ENCODE measurements around the gene FGF22.

Gene FGF22

GRCh38 chr19:656751-657559, 17.3 kb downstream of the FGF22 start:
- Histone ChIP-seq H3K4me3 (no peak overlapping the region), H4K20me1 (peaks cover 100% of the 10 kb centered on the region in 11 experiments), H3K4me1 (peaks cover 23 to 55% (median 48%) of the 10 kb centered on the region in 10 experiments), H3K4me2 (peak overlapping the region in 3 of 11 experiments; percentile 5 to 28 (median 12); a peak in 1 of 22 replicates), H3K9me3 (replicated peaks in 1 of 11) (no peaks in the 10 kb centered on the region), H3K36me3 (peaks cover 50 to 92% (median 72%) of the 10 kb centered on the region in 11 experiments), H3K27ac (peak overlapping the region in 1 of 11 experiments; percentile 5; a peak in 2 of 22 replicates), H3K9ac (peak overlapping the region in 9 of 11 experiments; percentile 31 to 99 (median 94); a peak in 14 of 22 replicates), H3K27me3 (no peaks in the 10 kb centered on the region)
- no peak for TF ChIP-seq Cebpa-rat (IDR thresholded peaks at IDR 0.05)

DNA sequence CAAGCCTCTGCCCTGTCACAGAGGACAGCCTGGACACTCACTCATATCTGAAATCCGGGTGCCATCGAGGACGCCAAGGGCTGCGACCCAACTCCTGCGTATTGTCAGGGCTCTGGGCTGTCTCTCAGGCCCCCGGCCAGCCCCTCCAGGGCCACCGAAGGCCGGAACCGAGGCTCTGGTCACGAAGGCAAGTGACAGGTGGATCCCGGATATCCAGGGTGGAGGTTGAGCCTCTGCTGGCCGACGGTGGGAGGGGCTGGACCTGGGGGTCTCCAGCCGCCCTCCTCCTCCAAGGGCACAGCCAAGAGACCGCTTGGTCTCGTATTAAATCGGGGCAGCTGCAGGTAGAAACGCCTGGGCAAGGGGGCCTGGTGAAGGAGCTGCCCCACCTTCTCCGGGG, 17.9 kb downstream of the FGF22 start:
- no peak overlapping the region; a peak in 1 of 22 replicates for H3K27ac ChIP-seq
- TF ChIP-seq Cebpa-rat (IDR thresholded peaks at IDR 0.05) = no peak

GRCh38 chr19:658059-658839, 18.6 kb downstream of the FGF22 start:
- H3K4me2 ChIP-seq = peak overlapping the region in 4 of 11 experiments; percentile 10 to 100 (median 98); a peak in 6 of 22 replicates
- H3K27me3 ChIP-seq = no peaks in the 10 kb centered on the region
- H3K4me3 ChIP-seq = no peak overlapping the region
- no peak for TF ChIP-seq Cebpa-rat (IDR thresholded peaks at IDR 0.05)
- H3K4me1 ChIP-seq = peaks cover 23 to 55% (median 48%) of the 10 kb centered on the region in 10 experiments
- peak overlapping the region; percentile 11 to 99 (median 94); a peak in 17 of 22 replicates for H3K9ac ChIP-seq
- peaks cover 89 to 97% (median 96%) of the 10 kb centered on the region in 11 experiments for H4K20me1 ChIP-seq
- no peaks in the 10 kb centered on the region for H3K9me3 ChIP-seq (replicated peaks in 1 of 11)
- H3K36me3 ChIP-seq = peaks cover 37 to 79% (median 59%) of the 10 kb centered on the region in 11 experiments
- H3K27ac ChIP-seq = peak overlapping the region in 1 of 11 experiments; percentile 98; a peak in 2 of 22 replicates

More for the DNA sequence above, 17.9 kb downstream of the FGF22 start:
- H3K4me2 ChIP-seq = peak overlapping the region in 2 of 11 experiments; percentile 3 to 10; a peak in 2 of 22 replicates
- H3K9me3 ChIP-seq (replicated peaks in 1 of 11) = no peaks in the 10 kb centered on the region
- peaks cover 95 to 100% (median 100%) of the 10 kb centered on the region in 11 experiments for H4K20me1 ChIP-seq
- no peak overlapping the region for H3K4me3 ChIP-seq
- H3K36me3 ChIP-seq = peaks cover 44 to 85% (median 66%) of the 10 kb centered on the region in 11 experiments
- H3K9ac ChIP-seq = peak overlapping the region in 10 of 11 experiments; percentile 11 to 99 (median 96); a peak in 16 of 22 replicates
- H3K27me3 ChIP-seq = no peaks in the 10 kb centered on the region
- H3K4me1 ChIP-seq = peaks cover 23 to 55% (median 48%) of the 10 kb centered on the region in 10 experiments

DNA sequence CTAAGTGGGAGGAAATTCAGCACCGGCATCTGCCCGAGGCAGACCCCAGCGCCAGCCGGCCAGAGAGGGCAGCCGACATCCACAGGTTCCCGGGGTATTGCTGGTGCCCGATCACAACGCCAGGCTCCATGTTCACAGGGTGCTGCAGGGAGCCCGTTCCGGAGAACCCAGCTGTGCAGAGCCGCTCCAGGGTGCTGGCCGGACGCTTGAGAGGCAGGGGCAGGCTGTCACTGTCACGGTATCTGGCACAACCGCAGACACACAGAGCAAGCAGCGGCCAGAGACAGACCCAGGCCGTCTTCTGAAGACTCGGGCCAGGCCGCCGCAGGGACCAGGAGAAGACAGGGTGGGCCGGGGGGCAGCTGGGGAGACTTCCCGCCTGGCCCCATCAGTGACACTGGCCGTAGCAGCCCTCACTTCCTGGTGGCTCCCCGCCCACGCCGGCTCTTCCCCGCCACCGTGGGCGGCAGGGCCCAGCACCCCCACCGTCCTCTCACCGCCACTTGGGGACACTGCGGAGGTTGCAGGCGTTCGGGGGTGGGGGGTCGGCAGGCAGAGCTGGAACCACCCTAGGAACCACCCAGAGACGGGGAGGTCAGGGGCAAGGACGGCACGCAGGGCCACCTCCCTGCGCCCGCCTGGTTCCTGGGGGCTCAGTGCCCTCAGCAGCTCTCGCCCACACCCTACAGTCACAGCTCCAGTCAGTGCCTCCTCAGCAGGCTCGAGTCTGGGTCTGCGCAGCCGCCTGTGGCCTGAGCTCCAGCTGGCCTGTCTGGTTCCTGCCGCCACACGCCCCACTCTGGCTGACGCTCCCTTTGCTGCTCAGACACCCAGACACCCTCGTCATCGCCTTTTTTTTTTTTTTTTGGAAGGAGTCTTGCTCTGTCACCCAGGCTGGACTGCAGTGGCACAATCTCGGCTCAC, 19.5 kb downstream of the FGF22 start:
- no peak for TF ChIP-seq Cebpa-rat (IDR thresholded peaks at IDR 0.05)
- H3K27me3 ChIP-seq = no peaks in the 10 kb centered on the region
- H4K20me1 ChIP-seq = peaks cover 80 to 88% (median 87%) of the 10 kb centered on the region in 11 experiments
- no peaks in the 10 kb centered on the region for H3K9me3 ChIP-seq (replicated peaks in 1 of 11)
- peaks cover 28 to 70% (median 50%) of the 10 kb centered on the region in 11 experiments for H3K36me3 ChIP-seq
- H3K27ac ChIP-seq = peak overlapping the region in 6 of 11 experiments; percentile 21 to 98 (median 68); a peak in 11 of 22 replicates
- H3K4me1 ChIP-seq = peaks cover 32 to 64% (median 57%) of the 10 kb centered on the region in 10 experiments
- peak overlapping the region; percentile 93 to 100 (median 99); a peak in 21 of 22 replicates for H3K4me2 ChIP-seq
- H3K9ac ChIP-seq = peak overlapping the region; percentile 33 to 99 (median 98); a peak in 15 of 22 replicates
- H3K4me3 ChIP-seq = peak overlapping the region in 1 of 10 experiments; percentile 19; a peak in 1 of 20 replicates

DNA sequence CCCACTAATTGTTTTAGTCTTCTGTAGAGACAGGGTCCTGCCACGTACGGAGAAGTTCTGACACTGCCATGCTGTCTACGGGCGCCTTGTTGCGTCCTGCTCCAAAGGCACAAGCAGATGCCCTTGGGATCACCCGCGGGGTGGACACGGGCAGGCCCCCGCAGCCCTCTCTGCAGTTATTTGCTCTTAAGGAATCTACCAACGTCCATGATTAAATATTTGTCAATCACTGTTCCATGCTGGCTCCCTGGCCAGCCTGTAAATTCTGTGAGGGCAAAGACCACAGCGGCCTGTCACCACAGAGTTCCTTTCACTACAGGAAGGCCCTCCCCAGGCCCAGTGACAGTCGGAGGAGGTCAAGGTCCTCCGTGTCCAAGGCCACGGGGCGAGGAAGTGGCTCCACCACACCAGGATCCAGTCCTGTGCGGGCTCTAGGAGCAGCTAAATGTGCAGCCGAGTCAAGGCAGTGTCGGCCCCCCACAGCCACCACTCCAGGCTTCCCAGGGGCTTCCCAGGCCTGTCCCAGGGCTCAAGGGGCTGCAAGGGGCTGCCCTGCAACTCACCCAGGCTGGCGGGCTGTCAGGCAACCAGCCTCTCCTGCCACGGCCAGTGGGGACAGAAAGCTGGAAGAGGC, 21.2 kb downstream of the FGF22 start:
- H3K27ac ChIP-seq = peak overlapping the region; percentile 72 to 98 (median 95); a peak in 21 of 22 replicates
- peaks cover 28 to 52% (median 35%) of the 10 kb centered on the region in 11 experiments; a peak in 21 of 22 replicates for H3K36me3 ChIP-seq
- no peaks in the 10 kb centered on the region for H3K9me3 ChIP-seq (replicated peaks in 1 of 11)
- no peak for TF ChIP-seq Cebpa-rat (IDR thresholded peaks at IDR 0.05)
- H3K4me3 ChIP-seq = peak overlapping the region; percentile 90 to 100 (median 100)
- peak overlapping the region; percentile 93 to 100 (median 99) for H3K4me2 ChIP-seq
- no peaks in the 10 kb centered on the region for H3K27me3 ChIP-seq
- H4K20me1 ChIP-seq = peaks cover 62 to 71% (median 70%) of the 10 kb centered on the region in 11 experiments
- H3K9ac ChIP-seq = peak overlapping the region; percentile 91 to 99 (median 98)
- peaks cover 44 to 81% (median 68%) of the 10 kb centered on the region in 10 experiments for H3K4me1 ChIP-seq

DNA sequence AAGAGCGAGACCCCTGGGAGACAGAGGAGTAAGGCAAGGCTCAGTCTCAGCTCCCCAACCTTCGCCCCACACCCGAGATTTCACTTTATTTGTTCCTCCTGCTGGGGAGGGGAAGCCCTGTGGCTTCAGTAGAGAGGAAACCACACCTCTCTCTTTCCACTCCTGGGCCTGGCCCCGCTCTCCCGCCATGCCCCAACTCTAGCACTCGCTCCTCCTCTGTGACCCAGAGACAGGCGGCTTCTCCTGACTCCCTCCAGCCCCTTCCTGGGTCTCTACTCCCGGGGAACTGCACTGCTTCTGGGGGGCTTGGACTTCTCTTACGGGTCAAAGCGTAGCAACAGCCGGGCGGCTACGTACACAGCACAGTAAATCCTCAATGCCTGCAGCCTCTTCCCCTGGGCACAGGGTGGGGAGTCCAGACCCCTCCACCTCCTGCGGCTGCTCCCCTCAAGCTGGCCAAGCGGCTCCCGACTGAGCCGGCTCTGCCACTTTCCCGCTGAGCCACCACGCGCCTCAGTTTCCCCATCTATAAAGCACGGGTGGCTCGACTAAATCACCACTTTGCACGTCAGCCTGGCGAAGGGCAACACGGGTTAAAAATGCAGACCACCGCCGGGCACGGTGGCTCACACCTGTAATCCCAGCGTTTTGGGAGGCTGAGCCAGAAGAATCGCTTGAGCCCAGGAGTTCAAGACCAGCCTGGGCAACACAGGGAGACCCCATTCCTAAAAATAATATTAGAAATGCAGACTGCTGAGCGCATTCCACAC, 21.9 kb downstream of the FGF22 start:
- Histone ChIP-seq H3K4me1 (peaks cover 44 to 78% (median 64%) of the 10 kb centered on the region in 10 experiments), H3K9ac (peak overlapping the region; percentile 91 to 99 (median 98)), H3K27ac (peak overlapping the region; percentile 72 to 98 (median 95); a peak in 21 of 22 replicates), H3K4me2 (peak overlapping the region; percentile 93 to 100 (median 99)), H3K4me3 (peak overlapping the region; percentile 90 to 100 (median 100)), H3K27me3 (no peaks in the 10 kb centered on the region), H4K20me1 (peaks cover 55 to 64% (median 63%) of the 10 kb centered on the region in 11 experiments), H3K36me3 (peaks cover 22 to 46% (median 30%) of the 10 kb centered on the region in 11 experiments; a peak in 21 of 22 replicates), H3K9me3 (replicated peaks in 1 of 11) (peaks cover 0 to 2% (median under 1%) of the 10 kb centered on the region in 11 experiments; a peak in 8 of 22 replicates)
- no peak for TF ChIP-seq Cebpa-rat (IDR thresholded peaks at IDR 0.05)

All from BLaER1 treated with 17β-estradiol and CSF1 and Interleukin-3, amounts not matched to agents 10 nM and 100 nM (cell line).